Keratinocyte (primary cell): ENCODE data around the gene RAP1GAP2. TPM values are rescaled to one million over a fixed set of nuclear protein-coding genes. Genes with fewer than 3 reads are reported as not detected.
A peak's percentile ranks its signal among the peaks of the same experiment; 100 is the strongest.

Source experiments
- DNase-seq: peaks from one replicate; pipeline ENCODE4 v3.0.0-alpha.2; 2011; ENCODE audit warnings: low read depth, missing footprints, low spot score
- FAIRE-seq: peaks from 2 replicates; lab custom pipeline; 2011; peaks lifted over from hg19 to GRCh38; lab: Jason Lieb, UNC
- H2AFZ ChIP-seq: 2 replicates; pipeline ENCODE4 v1.6.0; 2012; ENCODE audit warnings: low read length, control low read depth, inconsistent platforms; ENCODE audit not compliant: control insufficient read depth
- H3K27ac ChIP-seq: 2 replicates; pipeline ENCODE4 v1.5.1; 2011; ENCODE audit warnings: low read length; ENCODE audit not compliant: control insufficient read depth, insufficient read depth
- H3K27me3 ChIP-seq: 3 replicates; pipeline ENCODE4 v1.6.0; 2011; ENCODE audit warnings: low read length; ENCODE audit not compliant: control insufficient read depth, insufficient read depth; ENCODE audit errors: extremely low read depth
- H3K36me3 ChIP-seq, 2 experiments: 2 replicates in 1 of 2; 3 replicates in 1 of 2; pipeline ENCODE4 v1.5.1; 2011; ENCODE audit warnings: low read length in 2 of 2, mild to moderate bottlenecking in 1 of 2; ENCODE audit not compliant: control insufficient read depth in 2 of 2, insufficient read depth in 2 of 2; ENCODE audit errors: extremely low read depth in 1 of 2
- H3K4me1 ChIP-seq: 3 replicates; pipeline ENCODE4 v1.5.1; 2011; ENCODE audit warnings: low read length; ENCODE audit not compliant: control insufficient read depth, insufficient read depth; ENCODE audit errors: extremely low read depth
- H3K4me2 ChIP-seq: 3 replicates; pipeline ENCODE4 v1.6.0; 2011; ENCODE audit warnings: low read depth, low read length; ENCODE audit not compliant: control insufficient read depth, insufficient read depth; ENCODE audit errors: extremely low read depth
- H3K4me3 ChIP-seq, 3 experiments: fragments of 200-600 bp in 1 of 3; sonication (generic) in 1 of 3; 2 replicates in 2 of 3; 3 replicates in 1 of 3; pipeline ENCODE4 v1.5.1; 2011 to 2016; ENCODE audit warnings: low read length in 3 of 3, mild to moderate bottlenecking in 3 of 3, control low read depth in 2 of 3, inconsistent platforms in 1 of 3, low read depth in 1 of 3, mixed read lengths in 1 of 3, mixed run types in 1 of 3, moderate library complexity in 1 of 3; ENCODE audit not compliant: control insufficient read depth in 2 of 3, insufficient read depth in 2 of 3; ENCODE audit errors: extremely low read depth in 1 of 3
- H3K79me2 ChIP-seq: 2 replicates; pipeline ENCODE4 v1.6.0; 2012; ENCODE audit warnings: low read length; ENCODE audit not compliant: control insufficient read depth, insufficient read depth
- H3K9ac ChIP-seq: 3 replicates; pipeline ENCODE4 v1.6.0; 2011; ENCODE audit warnings: low read length; ENCODE audit not compliant: control insufficient read depth, insufficient read depth; ENCODE audit errors: extremely low read depth
- H3K9me1 ChIP-seq: 3 replicates; pipeline ENCODE4 v1.6.0; 2011; ENCODE audit warnings: low read length; ENCODE audit not compliant: control insufficient read depth, insufficient read depth; ENCODE audit errors: extremely low read depth
- H3K9me3 ChIP-seq: 2 replicates; pipeline ENCODE4 v1.5.1; 2012; ENCODE audit warnings: low read depth, low read length; ENCODE audit not compliant: control insufficient read depth
- H4K20me1 ChIP-seq: 3 replicates; pipeline ENCODE4 v1.6.0; 2011; ENCODE audit warnings: low read length; ENCODE audit not compliant: control insufficient read depth, insufficient read depth; ENCODE audit errors: extremely low read depth
- CTCF ChIP-seq, 3 experiments: IDR thresholded peaks in 1 of 3; conservative IDR thresholded peaks in 1 of 3; optimal IDR thresholded peaks in 1 of 3; 2 replicates in 2 of 3; 3 replicates in 1 of 3; pipeline versions ENCODE3 to v1.5.1; 2011; ENCODE audit warnings: low read length in 3 of 3, mild to moderate bottlenecking in 3 of 3, moderate library complexity in 2 of 3, control low read depth in 1 of 3, inconsistent platforms in 1 of 3; ENCODE audit not compliant: insufficient read depth in 2 of 3; ENCODE audit errors: extremely low read depth in 1 of 3
- EZH2 ChIP-seq: IDR thresholded peaks from one replicate; pipeline ENCODE4 v1.6.1; 2012; ENCODE audit warnings: inconsistent platforms, mild to moderate bottlenecking, low read length, moderate library complexity
- dilution Hi-C: fragments of 300-500 bp; cut with MboI; formaldehyde crosslinking; loops from one replicate; pipeline ENCODE4 v1.7.0; 2020; ENCODE audit warnings: low sequenced_read_pairs; ENCODE audit not compliant: extremely low pct_ligation_motif_present
- polyA plus RNA-seq, 5 experiments: library from polyadenylated mRNA; depleted of rRNA in 3 of 5; stranded (reverse) in 3 of 5; stranded (forward) in 1 of 5; unstranded in 1 of 5; fragments of >200 nt; gene quantifications; 1 replicate in 1 of 5; 2 replicates in 3 of 5; 3 replicates in 1 of 5; pipeline versions ENCODE4 v1.2.1 to v1.2.3, GENCODE V29; 2011 to 2012; ENCODE audit warnings: missing spikeins in 2 of 5, low read depth in 1 of 5, low replicate concordance in 1 of 5

The RAP1GAP2 gene
- polyA plus RNA-seq, 1 donor (not counting 4 experiments of a cell fraction or from before 2014, with no cell fraction given): 13.6 TPM

GRCh38 chr17:3004150-3004801 is 208.0 kb downstream of the RAP1GAP2 start:
- FAIRE-seq (peak; percentile 91), DNase-seq (peak; percentile 80)
- Histone ChIP-seq H3K27ac (peak overlapping the region; percentile 66), H3K36me3 (peaks cover 28 to 39% of the 10 kb centered on the region in 2 experiments), H3K9ac (peak overlapping the region; percentile 69), H2AFZ (peak overlapping the region; percentile 67), H3K9me3 (no peaks in the 10 kb centered on the region), H4K20me1 (no peaks in the 10 kb centered on the region), H3K9me1 (no peaks in the 10 kb centered on the region), H3K27me3 (no peaks in the 10 kb centered on the region), H3K4me1 (peaks cover 15% of the 10 kb centered on the region), H3K79me2 (no peaks in the 10 kb centered on the region), H3K4me2 (peak overlapping the region; percentile 62), H3K4me3 (no peak overlapping the region)
- TF ChIP-seq CTCF (optimal IDR thresholded peaks at IDR 0.05 in 1 of 3, IDR thresholded peaks at IDR 0.05 in 1 of 3, conservative IDR thresholded peaks at IDR 0.05 in 1 of 3; ENCODE audit: extremely low read depth in 1 of 3, insufficient read depth in 2 of 3, low read length in 3 of 3): no peak
- TF ChIP-seq EZH2: no peak
- dilution Hi-C loops: no loop called here

GRCh38 chr17:3004925-3005324 is 208.7 kb downstream of the RAP1GAP2 start:
- dilution Hi-C loops: no loop called here
- no peak for TF ChIP-seq EZH2
- no peak for TF ChIP-seq CTCF (optimal IDR thresholded peaks at IDR 0.05 in 1 of 3, IDR thresholded peaks at IDR 0.05 in 1 of 3, conservative IDR thresholded peaks at IDR 0.05 in 1 of 3; ENCODE audit: extremely low read depth in 1 of 3, insufficient read depth in 2 of 3, low read length in 3 of 3)
- FAIRE-seq: no peak
- peaks cover 13% of the 10 kb centered on the region for H3K4me1 ChIP-seq
- peak overlapping the region; percentile 66 for H3K27ac ChIP-seq
- peaks cover 32 to 40% of the 10 kb centered on the region in 2 experiments for H3K36me3 ChIP-seq
- no peaks in the 10 kb centered on the region for H3K27me3 ChIP-seq
- no peak overlapping the region for H3K4me3 ChIP-seq
- no peaks in the 10 kb centered on the region for H3K9me1 ChIP-seq
- H3K9me3 ChIP-seq: no peaks in the 10 kb centered on the region
- peak overlapping the region; percentile 69 for H3K9ac ChIP-seq
- no peaks in the 10 kb centered on the region for H4K20me1 ChIP-seq
- H2AFZ ChIP-seq: peak overlapping the region; percentile 67
- H3K79me2 ChIP-seq: no peaks in the 10 kb centered on the region
- DNase-seq: no peak
- peak overlapping the region; percentile 62 for H3K4me2 ChIP-seq
